SH-SY5Y (cell line): Measurements from ENCODE around the gene ROR2.

Experiments used
- GATA2 ChIP-seq: IDR thresholded peaks from 2 replicates; pipeline ENCODE4 v1.6.1; 2011; ENCODE audit warnings: mild to moderate bottlenecking, low read depth, low read length
- GATA3 ChIP-seq: IDR thresholded peaks from 2 replicates; pipeline ENCODE4 v1.6.1; 2011; ENCODE audit warnings: low read depth, mild to moderate bottlenecking, low read length, moderate library complexity

GRCh38 chr9:91857291-91858212, 92.5 kb downstream of the ROR2 start:
- TF ChIP-seq GATA3 (no peak), GATA2 (no peak)
